NT2/D1 (cell line): Measurements from ENCODE around the gene CELF3.

Experiments
- SUZ12 ChIP-seq: IDR thresholded peaks from 2 replicates; pipeline ENCODE4 v1.6.1; 2011; ENCODE audit not compliant: insufficient read length, insufficient read depth; ENCODE audit errors: extremely low read depth
- YY1 ChIP-seq: IDR thresholded peaks from 2 replicates; pipeline ENCODE4 v1.6.1; 2011; ENCODE audit not compliant: insufficient read length, insufficient read depth
- ZNF274 ChIP-seq: IDR thresholded peaks from 2 replicates; pipeline ENCODE4 v1.6.1; 2011; ENCODE audit warnings: mild to moderate bottlenecking, low read depth, low read length

DNA sequence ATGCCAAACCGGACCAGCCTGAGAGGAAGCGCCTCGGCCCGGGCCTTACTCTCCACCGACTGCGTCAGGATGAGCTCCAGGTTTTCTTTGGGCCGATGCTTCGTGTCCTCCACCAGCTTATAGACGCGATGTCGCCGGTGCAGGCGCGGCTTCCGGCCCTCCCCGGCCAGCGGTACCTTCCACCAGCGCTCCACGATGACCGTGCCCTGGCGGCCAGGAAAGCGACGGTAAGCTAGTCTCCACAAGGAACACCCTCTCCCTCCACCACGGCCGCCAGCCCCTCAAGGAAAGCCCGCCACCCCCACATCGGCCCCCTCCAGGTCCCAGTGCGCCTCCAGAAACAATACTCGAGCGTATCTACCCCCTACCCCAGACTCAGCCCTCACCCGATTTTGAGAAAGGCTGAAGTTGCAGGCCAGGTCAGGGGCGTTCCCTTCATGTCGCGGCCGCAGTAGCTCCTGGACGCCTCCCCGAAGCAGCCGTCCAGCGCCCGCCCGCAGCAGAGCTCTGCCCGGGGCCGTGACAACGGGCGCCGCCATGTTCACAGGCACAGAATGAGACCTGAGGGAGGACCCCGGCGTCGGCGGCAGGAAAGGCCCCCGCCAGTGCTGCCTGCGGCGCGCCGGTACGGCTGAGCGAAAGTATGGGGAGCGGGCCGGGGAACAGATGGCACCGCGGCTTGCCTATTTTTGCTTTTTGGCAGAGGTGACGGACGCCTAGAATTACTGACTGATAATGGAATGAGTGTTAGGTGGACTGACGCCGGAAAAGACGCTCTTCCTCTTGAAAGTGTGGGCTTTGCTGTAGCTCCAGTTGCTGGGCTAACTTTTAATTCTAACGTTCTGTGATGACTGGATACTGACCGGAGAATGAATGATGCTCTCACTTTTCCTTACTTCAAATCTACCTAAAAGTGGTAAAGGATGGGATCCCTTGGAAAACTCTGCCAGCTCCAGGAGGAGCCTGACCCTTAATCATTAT lies 46.6 kb upstream of the CELF3 start, which contains the start of gene MRPL9:
- TF ChIP-seq ZNF274: no peak
- TF ChIP-seq YY1: peak; percentile 91
- no peak for TF ChIP-seq SUZ12
